Renal pelvis (tissue), 4 donors: ENCODE measurements around the gene ARMH1. TPM values are rescaled to one million over a fixed set of nuclear protein-coding genes. Genes with fewer than 3 reads are reported as not detected.

Experiments used
- DNase-seq: peaks from one replicate; pipeline ENCODE4 v3.0.0-alpha.2; 2013
- polyA plus RNA-seq, 3 donors: library from polyadenylated mRNA; unstranded; fragments of 120-200 nt; gene quantifications; one replicate each; pipeline ENCODE4 v1.2.1, GENCODE V29; 2013; ENCODE audit not compliant: insufficient read length in 3 of 3

ARMH1 gene
- polyA plus RNA-seq, 3 donors: 5.0 to 9.0 (median 8.1) TPM

DNA sequence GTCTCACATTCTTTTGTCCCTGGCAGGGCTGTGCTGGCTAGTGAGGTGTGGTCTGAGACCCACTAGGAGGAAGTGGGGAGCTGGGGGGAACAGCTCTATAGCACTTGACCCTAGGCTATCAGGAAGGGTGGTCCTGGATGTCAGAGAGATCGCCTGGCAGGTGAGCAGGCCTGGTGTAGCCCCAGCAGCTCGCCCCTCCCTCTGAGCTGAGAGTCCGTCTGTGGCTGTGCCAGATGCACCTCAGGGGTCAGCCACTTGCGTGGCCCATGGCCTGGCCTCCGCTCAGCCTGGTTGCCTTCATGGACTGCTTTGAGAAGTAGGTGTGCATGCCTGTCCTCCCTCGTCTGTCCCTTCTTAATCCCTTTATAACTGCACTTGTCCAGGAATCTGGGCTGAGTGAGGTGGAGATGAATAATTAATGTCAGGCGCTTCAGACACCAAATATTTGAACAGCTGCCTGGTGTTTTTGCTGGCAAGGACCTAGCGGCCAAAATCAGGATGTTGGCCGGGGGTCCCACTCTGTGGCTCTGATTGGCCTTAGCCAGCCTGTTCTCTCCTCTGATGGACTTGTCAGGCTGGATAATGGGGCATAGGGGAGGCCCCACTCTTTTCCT is 30.7 kb upstream of the ARMH1 start:
- DNase-seq: no peak

DNA sequence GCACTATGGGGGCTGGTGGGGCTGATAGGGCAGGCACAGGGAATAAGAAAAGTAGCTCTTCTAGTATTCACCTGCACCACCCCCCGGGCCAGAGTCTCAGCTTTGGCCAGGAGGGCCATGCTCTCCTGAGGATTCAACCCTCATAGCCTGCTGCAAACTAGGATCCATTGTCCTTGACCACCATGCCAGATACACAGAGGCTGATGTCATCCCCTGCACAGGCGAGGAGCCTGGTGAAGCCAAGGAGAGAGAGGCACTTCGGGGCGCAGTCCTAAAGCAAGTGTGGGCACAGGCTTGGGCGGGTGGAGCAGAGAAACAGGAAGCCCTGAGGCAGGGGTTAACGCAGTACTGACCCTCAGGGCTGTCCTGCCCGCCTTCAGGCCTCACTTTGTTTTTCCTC is 29.7 kb upstream of the ARMH1 start:
- DNase-seq: no peak

DNA sequence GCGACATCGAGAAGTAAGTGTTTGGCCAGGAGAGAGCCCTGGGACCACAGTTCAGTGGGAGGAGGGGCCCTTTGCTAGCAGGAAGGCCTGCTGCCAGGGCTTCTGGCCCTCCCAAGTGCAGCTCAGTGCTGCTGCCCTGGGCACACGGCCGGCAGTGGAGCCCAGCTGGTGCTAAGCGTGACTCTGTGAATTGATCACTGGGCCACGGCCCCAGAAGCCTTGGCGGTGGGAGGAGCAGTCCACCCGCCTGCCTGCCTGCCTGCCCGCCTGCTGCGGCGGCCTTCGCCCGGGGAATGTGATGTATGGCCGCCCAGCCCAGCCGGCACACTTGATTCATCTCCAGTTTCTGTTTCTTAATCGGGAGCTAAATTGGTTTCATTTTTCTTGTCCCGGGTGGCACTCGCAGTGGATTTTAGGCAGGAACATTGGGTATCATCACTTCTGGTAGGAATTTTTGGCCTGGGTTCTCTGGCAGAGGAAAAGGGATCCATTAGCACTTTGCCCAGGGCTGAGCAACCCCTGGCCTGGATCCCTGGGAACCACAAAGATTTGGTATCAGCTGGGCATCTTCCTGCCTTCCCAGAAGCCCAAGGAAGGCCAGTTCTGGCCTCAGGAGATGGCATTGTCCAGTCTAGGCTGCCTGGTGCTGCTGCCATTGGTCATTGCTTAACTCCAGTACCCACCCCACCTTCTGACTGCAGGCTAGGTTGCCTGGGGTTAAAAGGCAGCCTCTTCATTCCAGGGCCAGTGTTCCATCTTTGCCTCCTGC is 28.9 kb upstream of the ARMH1 start:
- DNase-seq: no peak

DNA sequence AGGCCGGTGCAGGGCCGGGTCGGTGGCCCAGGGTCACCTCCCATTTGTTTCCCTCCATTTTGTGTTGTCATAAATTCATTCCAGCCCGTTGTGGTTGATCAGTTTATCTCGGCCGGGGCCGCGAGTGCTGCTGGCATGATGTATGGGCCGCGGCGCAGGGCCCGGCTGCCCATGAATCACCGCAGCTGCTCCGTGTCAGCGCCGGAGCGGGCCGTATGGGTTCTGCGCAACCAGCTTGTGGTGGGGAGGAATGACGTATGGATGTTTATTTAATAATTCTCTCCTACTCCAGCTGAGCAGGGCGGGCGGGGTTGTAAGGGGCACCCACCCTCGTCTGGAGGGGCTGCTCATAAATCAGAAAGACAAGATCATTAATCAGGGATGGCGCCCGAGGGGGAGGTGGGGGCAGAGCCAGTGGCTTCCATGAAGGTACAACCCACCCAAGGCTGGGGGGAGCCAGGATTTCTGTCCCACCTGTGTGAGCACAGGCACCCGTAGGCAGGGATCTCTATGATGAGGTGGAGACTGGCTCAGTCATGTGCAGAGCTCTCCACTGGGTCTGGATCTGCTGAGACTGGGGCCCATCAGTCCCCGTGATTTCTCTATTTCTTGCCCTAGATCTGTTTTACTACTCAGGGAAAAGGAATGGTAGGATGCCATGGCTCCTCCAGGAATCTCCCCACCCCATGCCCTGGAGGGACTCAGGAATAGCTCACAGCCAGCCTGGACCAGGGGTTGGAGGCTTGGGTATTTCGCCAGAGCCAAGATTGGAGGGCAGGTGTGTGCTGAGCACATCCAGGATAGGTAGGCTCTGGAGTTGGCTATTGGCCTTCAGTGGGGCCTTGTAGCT is 28.0 kb upstream of the ARMH1 start:
- DNase-seq: no peak

DNA sequence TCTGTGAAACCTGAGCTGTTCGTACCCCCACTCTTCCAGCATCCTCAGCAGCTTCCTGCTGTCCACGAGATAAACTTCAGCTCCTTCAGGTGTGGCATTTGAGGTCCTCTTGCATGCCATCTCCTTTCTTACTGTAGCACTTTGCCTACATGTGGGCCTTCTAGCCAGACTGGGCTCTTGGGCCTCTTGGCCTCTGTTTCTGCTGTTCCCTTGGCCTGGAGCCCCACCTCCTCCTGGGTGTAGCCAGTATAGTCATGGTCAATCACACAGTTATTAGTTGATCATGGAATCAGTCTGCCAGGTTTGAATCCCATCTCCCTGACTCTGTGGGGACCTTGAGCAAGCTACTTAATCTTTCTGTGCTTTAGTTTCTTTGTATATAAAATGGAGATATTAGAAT is 26.6 kb upstream of the ARMH1 start:
- DNase-seq: no peak

DNA sequence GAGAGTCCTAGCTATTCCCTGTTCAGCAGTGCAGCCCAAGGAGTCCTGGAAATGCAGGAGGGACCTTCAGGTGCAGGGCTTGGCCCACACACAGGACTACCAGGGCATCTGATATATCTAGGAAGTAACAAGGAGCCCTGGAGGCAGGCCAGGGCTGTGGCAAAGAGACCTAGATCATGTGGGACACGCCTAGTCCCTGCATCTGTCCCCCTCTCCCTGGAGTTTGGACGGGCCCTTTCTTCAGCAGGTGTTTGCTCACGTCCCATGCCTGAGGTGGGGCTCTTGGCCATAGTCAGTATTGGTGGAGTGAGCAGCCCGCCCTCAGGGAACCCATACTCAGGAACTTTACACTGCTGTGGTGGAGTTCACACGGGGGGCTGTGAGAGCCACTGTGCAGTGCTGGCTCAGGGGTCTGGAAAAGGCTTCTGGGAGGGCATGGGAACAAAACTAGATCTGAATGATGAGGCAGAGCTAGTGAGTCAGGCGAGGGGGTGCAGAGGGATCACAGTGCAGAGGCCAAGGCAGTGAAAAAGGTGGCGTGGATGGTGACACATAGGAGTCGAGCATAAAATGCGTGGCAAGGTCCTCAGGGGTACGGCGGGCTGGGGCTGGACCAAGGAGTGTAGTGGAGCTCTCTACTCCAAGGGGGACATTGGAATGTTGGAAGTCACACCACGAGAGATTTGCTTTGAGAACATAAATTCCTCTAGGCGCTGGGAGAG is 25.8 kb upstream of the ARMH1 start:
- no peak for DNase-seq

DNA sequence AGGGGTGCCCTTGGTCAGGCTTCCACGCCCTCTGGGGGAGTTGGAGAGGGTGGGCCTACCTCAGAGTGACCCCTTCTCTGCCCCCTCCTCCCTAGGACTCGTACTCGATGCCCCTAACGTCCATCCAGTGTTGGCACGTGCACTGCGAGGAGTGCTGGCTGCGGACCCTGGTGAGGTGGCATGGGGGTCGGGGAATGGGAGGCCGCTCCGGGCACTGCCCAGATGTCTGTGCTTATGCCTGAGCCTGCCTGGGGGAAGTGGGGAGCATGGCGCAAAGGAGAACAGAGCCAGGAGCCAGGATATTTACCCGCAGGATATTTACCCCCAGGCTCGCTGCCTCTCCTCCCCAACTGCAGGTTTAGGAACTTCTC is 24.7 kb upstream of the ARMH1 start:
- DNase-seq: no peak

DNA sequence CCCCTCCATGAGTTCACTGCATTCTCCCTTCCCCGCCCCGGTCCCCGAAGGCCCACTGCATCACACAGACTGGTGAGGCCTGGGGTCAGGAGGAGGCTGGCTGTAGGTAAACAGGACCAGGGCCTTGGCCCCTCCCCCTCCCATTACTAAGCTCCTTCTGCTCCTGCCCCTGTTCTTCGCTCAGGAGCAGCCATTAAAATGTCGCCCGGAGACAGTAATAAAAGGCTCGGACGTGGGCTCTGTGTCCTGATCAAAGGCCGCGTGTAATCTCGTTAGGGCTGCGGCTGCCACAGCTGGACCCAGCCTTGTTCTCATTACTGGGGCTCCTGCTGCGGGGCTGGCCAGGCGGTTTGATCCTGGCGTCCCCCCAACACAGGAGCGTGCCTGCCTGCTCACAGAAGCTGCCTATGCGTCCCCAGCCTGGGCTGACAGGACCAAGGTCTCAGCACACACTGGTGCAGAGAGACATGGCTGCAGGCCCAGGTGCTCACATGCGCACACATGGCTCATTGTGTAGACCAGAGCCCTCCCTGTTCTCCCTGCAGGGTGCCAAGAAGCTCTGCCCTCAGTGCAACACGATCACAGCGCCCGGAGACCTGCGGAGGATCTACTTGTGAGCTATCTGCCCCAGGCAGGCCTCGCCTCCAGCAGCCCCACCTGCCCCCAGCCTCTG is 24.2 kb upstream of the ARMH1 start:
- no peak for DNase-seq

DNA sequence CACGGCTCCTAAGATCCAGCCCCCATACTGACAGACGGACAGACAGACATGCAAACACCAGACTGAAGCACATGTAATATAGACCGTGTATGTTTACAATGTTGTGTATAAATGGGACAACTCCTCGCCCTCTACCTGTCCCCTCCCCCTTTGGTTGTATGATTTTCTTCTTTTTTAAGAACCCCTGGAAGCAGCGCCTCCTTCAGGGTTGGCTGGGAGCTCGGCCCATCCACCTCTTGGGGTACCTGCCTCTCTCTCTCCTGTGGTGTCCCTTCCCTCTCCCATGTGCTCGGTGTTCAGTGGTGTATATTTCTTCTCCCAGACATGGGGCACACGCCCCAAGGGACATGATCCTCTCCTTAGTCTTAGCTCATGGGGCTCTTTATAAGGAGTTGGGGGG is 23.4 kb upstream of the ARMH1 start:
- no peak for DNase-seq

DNA sequence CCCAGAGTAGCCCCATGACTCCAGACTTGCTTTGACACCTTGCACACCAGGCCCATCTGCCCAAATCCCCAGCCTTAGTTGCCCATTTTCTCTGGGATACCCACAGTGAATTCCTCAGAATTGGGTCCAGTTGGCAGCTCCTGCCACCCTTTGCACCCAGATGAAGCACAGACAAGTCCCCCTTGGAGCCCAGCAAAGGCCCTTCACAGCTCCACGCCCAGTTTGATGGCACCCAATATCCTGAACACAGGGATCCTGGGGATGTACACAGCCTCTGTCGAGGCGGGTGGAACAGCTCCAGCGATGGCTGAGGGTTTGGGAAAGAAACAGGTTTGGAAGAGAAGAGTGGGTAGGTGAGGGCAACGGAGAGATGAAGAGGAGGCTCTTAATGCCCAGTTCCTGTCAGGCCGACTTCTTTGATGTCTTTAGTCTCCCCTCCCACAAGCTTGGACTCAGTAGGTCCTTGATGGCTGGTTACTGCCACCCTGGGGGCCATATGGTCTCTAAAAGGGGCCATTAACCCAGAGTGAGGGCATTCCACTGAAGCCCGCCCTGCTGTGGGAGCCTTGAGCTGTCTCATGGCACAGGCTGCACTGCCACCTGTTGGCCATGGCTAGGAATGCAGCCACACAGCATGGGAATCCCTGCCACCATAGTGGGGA is 21.9 kb upstream of the ARMH1 start:
- no peak for DNase-seq

DNA sequence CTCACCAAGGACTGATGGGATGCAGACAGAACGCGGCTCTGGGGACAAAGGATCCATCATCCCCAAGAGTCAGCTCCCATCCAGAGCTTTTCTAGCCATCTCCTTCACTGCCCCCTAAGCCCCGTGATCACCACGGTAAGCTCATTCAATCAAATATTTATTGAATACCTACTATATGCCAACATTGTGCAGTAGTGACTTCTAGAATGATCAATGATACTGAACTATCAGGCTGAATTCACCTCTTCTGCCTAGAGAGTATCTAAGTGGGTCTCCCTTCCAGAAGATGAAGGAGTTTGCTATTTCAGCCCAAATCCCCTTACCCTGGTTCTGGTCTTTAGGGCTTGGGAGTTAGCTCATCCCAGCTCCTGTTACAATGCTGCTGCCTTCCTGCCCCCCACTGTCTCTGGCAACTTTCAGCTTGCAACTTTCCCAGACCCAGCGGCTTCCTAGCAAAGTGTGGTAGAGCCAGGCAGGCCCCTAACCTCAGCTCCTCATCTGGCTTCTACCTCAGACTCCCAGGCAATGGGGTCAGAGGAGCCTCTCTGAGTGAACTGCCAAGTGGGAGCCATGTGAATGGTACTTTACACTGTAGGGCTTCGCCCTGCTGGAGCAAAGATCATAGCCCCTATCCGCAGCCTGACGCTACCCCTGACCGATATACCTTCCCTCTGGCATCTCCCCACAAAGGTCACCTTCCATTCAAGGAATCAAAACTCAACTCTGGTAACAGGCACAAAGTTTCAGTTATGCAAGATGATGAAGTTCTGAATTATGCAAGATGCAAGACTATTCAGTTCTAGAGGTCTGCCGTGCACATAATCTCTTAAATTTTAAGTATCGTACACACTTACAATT is 21.2 kb upstream of the ARMH1 start:
- no peak for DNase-seq

DNA sequence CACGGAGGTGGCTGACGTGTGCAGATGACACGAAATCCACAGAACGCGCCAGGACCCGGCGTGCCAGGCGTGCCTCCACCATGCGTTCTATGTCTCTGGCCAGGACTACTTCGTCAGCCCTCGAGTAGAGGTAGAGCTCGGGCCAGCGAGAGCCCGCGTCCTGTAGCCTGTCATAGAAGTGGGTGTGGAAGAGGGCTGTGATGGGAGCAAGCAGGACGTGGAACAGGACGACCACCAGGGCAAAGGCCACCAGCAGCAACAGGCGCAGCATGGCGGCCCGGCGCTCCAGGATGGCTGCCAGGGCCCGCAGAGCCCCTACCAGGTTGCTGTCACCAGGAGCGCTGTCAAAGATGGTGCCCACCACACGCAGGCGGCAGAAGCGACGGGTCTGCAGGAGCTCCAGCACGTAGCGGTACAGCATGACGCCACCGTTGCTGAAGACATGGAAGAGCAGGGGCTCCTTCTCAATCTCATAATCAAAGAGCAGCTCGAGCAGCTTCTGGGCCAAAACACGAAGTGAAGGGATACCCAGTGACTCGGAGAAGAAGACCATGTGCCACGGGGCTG is 19.8 kb upstream of the ARMH1 start:
- no peak for DNase-seq

DNA sequence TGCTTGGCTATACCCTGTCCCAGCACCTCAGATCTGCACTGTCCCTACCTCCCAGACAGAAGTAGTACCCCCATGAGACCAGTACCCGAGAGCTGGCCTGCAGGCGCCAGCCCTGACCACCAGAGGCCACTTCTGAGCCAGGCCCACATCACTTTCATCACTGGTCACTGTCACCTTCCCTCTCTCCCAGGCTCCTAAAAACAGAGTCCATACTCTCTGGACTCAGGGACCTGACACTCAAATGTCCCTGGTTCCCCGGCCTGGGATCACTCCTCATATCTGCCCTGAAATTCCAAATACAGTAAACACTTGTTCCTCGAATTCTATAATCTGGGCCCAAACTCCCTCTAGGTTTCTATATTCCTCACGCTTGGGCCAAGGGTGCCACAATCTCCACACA is 18.9 kb upstream of the ARMH1 start:
- DNase-seq: no peak

DNA sequence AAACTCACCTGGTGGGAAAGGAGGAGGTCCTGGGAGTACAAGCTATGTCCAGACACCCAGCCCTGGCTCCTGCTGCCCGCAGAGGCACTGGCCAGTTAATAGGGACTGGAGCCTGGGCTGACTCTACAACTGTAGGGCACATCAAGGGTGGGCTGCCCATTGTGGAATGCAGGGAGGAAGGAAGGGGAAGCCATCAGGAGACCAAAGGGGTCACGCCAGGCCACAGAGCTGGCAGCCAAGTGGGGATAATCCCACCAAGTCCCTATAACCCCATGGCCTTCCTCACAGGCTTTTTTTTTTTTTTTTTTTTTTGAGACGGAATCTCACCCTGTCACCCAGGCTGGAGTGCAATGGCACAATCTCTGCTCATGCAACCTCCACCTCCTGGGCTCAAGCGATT is 14.9 kb upstream of the ARMH1 start:
- DNase-seq: no peak

DNA sequence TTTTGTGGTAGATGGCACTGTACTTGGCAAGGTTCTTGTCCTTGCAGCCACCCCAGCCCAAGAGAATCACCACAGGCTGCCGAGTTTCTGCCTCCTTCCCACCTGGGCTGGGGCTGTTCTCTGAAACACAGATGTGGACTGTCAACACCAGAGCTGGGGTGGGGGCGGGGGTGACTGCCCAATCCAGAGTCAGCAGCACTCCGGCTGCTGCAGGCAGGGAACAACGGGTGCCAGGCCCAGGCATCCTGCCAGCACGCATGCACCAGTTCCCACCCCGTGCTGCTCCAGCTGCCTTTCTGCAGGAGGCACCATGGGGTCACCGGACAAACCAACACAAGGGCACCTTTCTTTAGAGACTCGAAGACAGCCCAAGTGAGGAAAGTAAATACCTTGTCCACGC is 14.3 kb upstream of the ARMH1 start:
- DNase-seq: no peak

DNA sequence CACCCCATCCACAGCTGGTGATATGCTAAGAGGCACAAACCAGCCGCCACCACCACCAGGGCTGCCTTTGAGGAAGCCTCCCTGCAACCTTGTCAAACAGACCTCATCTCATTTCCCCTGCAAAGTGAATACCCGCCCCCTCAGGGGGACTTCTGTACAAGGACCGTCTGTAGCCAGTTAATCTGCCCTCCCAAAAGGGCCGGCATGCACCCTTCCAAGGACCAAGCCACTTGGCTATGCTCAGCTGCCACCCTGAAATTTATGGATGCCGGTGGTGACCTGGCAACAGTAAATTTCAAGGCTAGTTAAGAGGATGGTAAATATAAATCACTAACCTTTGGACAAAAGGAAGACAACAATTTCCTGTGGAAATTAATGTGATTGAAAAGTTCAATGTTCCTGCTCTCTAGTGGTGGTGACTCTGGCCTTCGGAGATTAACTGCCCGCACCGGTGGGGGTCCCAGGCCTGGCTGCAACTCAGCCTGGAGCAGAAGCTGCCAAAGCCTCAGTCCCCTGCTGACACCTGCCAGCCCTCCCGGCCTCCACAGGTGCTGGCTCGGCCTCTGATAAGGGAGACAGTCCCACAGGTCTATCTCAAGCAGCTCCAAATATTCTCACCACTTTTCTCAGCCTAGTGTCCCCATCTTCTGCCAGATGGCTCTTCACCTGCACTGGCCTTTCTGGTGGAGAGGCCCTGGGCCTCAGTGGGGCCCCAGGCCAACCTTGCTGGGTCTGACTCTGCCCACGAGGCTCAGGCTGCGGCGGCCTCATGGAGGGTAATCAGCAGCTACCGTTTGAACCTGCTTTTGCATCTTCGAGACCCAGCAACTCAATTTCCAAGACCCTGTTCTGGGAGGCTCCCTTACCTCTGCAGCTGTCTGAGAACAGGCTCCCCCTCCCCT is 12.5 kb upstream of the ARMH1 start:
- peak; percentile 65 for DNase-seq

DNA sequence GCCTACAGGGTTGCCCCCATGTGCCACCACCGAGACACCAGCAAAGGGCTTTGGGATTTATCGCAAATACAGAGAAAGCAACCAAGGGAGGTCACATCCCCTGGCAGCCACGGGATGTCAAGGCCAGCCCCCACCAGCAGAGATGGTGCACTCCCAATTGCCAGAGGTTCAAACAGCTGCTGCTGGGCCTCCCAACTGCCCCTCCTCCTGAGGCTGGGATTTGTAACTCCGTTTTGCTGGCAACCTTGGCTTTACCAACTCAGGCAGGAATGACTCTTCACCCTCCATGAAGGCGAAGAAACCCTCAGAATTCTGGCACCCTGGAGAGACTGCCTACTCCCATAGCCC is 11.9 kb upstream of the ARMH1 start:
- no peak for DNase-seq

DNA sequence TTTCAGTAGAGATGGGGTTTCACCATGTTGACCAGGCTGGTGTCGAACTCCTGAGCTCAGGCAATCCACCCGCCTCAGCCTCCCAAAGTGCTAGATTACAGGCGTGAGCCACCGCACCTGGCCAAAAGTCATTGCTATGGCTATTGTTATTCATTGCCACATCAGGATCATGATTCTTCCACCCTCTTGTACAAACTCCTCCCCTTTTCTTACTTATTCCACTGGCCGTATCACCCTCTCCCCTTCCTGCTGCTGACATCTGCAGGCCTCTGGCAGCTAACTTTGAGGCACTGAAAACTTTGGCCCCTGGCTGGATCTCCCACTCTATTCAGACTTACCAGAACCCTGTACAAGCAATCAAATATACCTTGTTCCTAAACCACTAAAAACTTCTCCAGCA is 11.1 kb upstream of the ARMH1 start:
- DNase-seq: no peak
